ENCODE data around the gene GRIK4.

The GRIK4 gene

DNA sequence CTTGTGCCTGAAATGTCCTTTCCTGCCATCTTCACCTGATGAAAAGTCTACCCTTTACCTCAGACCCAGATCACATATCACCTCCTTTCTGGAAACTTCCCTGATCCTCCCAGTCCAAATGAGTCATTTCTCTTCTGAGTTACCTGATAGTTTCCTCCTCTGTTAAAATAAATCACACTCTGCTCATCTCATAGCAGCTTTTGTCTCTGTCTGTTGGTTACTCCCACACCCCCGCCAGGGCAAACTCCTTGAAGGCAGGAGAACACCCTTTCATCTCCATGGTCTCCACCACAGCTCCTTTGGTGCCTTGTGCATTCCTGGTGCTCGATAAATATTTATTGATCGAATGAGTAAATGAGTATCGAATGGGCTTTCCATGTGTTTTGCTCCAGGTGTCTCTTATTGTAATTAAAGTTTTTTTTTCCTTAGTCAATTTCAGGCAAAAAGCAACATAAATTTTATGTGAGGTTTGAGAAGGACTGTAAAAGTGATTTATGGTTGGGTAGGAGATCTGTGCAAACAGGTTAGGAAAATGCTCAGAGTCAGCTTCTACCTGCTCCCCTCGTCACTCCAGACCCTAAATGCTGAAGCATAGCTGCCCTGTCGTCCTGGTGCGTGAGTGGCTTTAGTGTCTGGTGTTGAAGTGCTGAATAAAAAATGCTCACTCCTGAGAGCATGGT is 178.2 kb downstream of the GRIK4 start:
- H3K4me1 ChIP-seq (ENCODE audit: control insufficient read depth, low read length): peaks cover 5% of the 10 kb centered on the region
- no peaks in the 10 kb centered on the region for H3K27me3 ChIP-seq (ENCODE audit: control insufficient read depth, low read length)

GRCh38 chr11:120690406-120690805 is 178.9 kb downstream of the GRIK4 start:
- Histone ChIP-seq H3K4me3 (ENCODE audit: low read length) (no peak overlapping the region), H3K9me2 (replicated peaks; ENCODE audit: control insufficient read depth, low read length) (no peaks in the 10 kb centered on the region), H4K20me1 (ENCODE audit: control insufficient read depth, insufficient read depth, low read depth, low read length) (no peaks in the 10 kb centered on the region), H3F3A (ENCODE audit: control insufficient read depth, insufficient read depth) (no peaks in the 10 kb centered on the region), H3K4me2 (ENCODE audit: low read length) (no peak overlapping the region), H3K4me1 (ENCODE audit: control insufficient read depth, low read length) (peaks cover 10% of the 10 kb centered on the region), H3K27me3 (ENCODE audit: control insufficient read depth, low read length) (no peaks in the 10 kb centered on the region), H3K27ac (ENCODE audit: low read depth, low read length) (no peak overlapping the region), H3K79me2 (ENCODE audit: control insufficient read depth, low read length) (no peaks in the 10 kb centered on the region), H3K9me3 (ENCODE audit: control insufficient read depth, insufficient read depth, low read length) (no peaks in the 10 kb centered on the region), H3K36me3 (ENCODE audit: control insufficient read depth, low read length) (no peaks in the 10 kb centered on the region)
- TF ChIP-seq, protein P1, sequence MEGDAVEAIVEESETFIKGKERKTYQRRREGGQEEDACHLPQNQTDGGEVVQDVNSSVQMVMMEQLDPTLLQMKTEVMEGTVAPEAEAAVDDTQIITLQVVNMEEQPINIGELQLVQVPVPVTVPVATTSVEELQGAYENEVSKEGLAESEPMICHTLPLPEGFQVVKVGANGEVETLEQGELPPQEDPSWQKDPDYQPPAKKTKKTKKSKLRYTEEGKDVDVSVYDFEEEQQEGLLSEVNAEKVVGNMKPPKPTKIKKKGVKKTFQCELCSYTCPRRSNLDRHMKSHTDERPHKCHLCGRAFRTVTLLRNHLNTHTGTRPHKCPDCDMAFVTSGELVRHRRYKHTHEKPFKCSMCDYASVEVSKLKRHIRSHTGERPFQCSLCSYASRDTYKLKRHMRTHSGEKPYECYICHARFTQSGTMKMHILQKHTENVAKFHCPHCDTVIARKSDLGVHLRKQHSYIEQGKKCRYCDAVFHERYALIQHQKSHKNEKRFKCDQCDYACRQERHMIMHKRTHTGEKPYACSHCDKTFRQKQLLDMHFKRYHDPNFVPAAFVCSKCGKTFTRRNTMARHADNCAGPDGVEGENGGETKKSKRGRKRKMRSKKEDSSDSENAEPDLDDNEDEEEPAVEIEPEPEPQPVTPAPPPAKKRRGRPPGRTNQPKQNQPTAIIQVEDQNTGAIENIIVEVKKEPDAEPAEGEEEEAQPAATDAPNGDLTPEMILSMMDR (IDR thresholded peaks at IDR 0.05; ENCODE audit: low read depth, low read length, poor library complexity, severe bottlenecking): no peak
- no peak for TF ChIP-seq EZH2phosphoT487 (IDR thresholded peaks at IDR 0.05; ENCODE audit: borderline replicate concordance, low read length)

More for the DNA sequence above, 178.2 kb downstream of the GRIK4 start:
- Histone ChIP-seq H3K27ac (ENCODE audit: low read depth, low read length) (no peak overlapping the region), H3K9me2 (replicated peaks; ENCODE audit: control insufficient read depth, low read length) (no peaks in the 10 kb centered on the region), H3K9me3 (ENCODE audit: control insufficient read depth, insufficient read depth, low read length) (no peaks in the 10 kb centered on the region), H3K36me3 (ENCODE audit: control insufficient read depth, low read length) (no peaks in the 10 kb centered on the region), H3K4me3 (ENCODE audit: low read length) (no peak overlapping the region), H3F3A (ENCODE audit: control insufficient read depth, insufficient read depth) (no peaks in the 10 kb centered on the region), H3K79me2 (ENCODE audit: control insufficient read depth, low read length) (no peaks in the 10 kb centered on the region), H3K4me2 (ENCODE audit: low read length) (no peak overlapping the region), H4K20me1 (ENCODE audit: control insufficient read depth, insufficient read depth, low read depth, low read length) (no peaks in the 10 kb centered on the region)
- TF ChIP-seq, protein P1 (IDR thresholded peaks at IDR 0.05; ENCODE audit: low read depth, low read length, poor library complexity, severe bottlenecking): no peak
- TF ChIP-seq EZH2phosphoT487 (IDR thresholded peaks at IDR 0.05; ENCODE audit: borderline replicate concordance, low read length): no peak

GRCh38 chr11:120694726-120695125 is 183.2 kb downstream of the GRIK4 start:
- no peak overlapping the region for H3K4me3 ChIP-seq (ENCODE audit: low read length)
- no peaks in the 10 kb centered on the region for H3K9me2 ChIP-seq (replicated peaks; ENCODE audit: control insufficient read depth, low read length)
- H3K27me3 ChIP-seq (ENCODE audit: control insufficient read depth, low read length): no peaks in the 10 kb centered on the region
- H3K4me1 ChIP-seq (ENCODE audit: control insufficient read depth, low read length): peaks cover 23% of the 10 kb centered on the region
- TF ChIP-seq EZH2phosphoT487 (IDR thresholded peaks at IDR 0.05; ENCODE audit: borderline replicate concordance, low read length): no peak
- H3F3A ChIP-seq (ENCODE audit: control insufficient read depth, insufficient read depth): no peaks in the 10 kb centered on the region
- H3K27ac ChIP-seq (ENCODE audit: low read depth, low read length): no peak overlapping the region
- no peaks in the 10 kb centered on the region for H3K36me3 ChIP-seq (ENCODE audit: control insufficient read depth, low read length)
- H4K20me1 ChIP-seq (ENCODE audit: control insufficient read depth, insufficient read depth, low read depth, low read length): no peaks in the 10 kb centered on the region
- no peaks in the 10 kb centered on the region for H3K79me2 ChIP-seq (ENCODE audit: control insufficient read depth, low read length)
- no peak overlapping the region for H3K4me2 ChIP-seq (ENCODE audit: low read length)
- H3K9me3 ChIP-seq (ENCODE audit: control insufficient read depth, insufficient read depth, low read length): no peaks in the 10 kb centered on the region

GRCh38 chr11:120695426-120695825 is 183.9 kb downstream of the GRIK4 start:
- Histone ChIP-seq H3K36me3 (ENCODE audit: control insufficient read depth, low read length) (no peaks in the 10 kb centered on the region), H3K79me2 (ENCODE audit: control insufficient read depth, low read length) (no peaks in the 10 kb centered on the region), H3K9me3 (ENCODE audit: control insufficient read depth, insufficient read depth, low read length) (no peaks in the 10 kb centered on the region), H4K20me1 (ENCODE audit: control insufficient read depth, insufficient read depth, low read depth, low read length) (no peaks in the 10 kb centered on the region), H3K27me3 (ENCODE audit: control insufficient read depth, low read length) (no peaks in the 10 kb centered on the region), H3K4me1 (ENCODE audit: control insufficient read depth, low read length) (peaks cover 23% of the 10 kb centered on the region), H3F3A (ENCODE audit: control insufficient read depth, insufficient read depth) (no peaks in the 10 kb centered on the region), H3K4me3 (ENCODE audit: low read length) (no peak overlapping the region), H3K9me2 (replicated peaks; ENCODE audit: control insufficient read depth, low read length) (no peaks in the 10 kb centered on the region), H3K4me2 (ENCODE audit: low read length) (no peak overlapping the region), H3K27ac (ENCODE audit: low read depth, low read length) (no peak overlapping the region)
- TF ChIP-seq, protein P1 (IDR thresholded peaks at IDR 0.05; ENCODE audit: low read depth, low read length, poor library complexity, severe bottlenecking): no peak
- TF ChIP-seq EZH2phosphoT487 (IDR thresholded peaks at IDR 0.05; ENCODE audit: borderline replicate concordance, low read length): no peak

All from DOHH2 (cell line).